ENCODE measurements around the gene PCDHA3.
A peak's percentile ranks its signal among the peaks of the same experiment; 100 is the strongest.
"Not testable (repeated sequence)": the region's sequence is repeated elsewhere in the genome, so short reads cannot be mapped to it uniquely, and the experiment has no call there.

Gene PCDHA3

DNA sequence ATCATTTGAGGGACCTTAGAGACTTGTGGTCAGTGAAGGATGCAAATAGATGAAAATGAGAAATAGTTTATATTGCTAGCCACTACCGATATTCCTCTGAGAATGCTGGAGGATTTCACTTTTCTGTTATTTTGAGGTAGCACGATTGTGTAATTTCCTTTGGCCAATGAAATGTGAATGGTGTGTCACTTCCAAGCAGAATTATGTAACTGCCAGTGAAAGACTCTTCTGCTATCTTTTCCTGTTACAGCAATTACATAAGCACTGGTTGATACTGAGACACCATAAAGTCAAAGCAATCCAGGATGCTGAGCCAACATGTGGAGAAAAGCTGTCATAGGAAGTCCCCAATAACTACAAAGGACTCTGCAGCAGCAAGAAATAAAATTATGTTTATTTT is 9.8 kb upstream of the PCDHA3 start:
- TF ChIP-seq, protein P1, sequence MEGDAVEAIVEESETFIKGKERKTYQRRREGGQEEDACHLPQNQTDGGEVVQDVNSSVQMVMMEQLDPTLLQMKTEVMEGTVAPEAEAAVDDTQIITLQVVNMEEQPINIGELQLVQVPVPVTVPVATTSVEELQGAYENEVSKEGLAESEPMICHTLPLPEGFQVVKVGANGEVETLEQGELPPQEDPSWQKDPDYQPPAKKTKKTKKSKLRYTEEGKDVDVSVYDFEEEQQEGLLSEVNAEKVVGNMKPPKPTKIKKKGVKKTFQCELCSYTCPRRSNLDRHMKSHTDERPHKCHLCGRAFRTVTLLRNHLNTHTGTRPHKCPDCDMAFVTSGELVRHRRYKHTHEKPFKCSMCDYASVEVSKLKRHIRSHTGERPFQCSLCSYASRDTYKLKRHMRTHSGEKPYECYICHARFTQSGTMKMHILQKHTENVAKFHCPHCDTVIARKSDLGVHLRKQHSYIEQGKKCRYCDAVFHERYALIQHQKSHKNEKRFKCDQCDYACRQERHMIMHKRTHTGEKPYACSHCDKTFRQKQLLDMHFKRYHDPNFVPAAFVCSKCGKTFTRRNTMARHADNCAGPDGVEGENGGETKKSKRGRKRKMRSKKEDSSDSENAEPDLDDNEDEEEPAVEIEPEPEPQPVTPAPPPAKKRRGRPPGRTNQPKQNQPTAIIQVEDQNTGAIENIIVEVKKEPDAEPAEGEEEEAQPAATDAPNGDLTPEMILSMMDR (IDR thresholded peaks at IDR 0.05; ENCODE audit: low read depth, low read length, missing control alignments) = no peak
- H3K4me3 ChIP-seq (replicated peaks; ENCODE audit: low read depth, low read length) = no peak overlapping the region
- DNase-seq (ENCODE audit: extremely low read depth, low read depth) = no peak

DNA sequence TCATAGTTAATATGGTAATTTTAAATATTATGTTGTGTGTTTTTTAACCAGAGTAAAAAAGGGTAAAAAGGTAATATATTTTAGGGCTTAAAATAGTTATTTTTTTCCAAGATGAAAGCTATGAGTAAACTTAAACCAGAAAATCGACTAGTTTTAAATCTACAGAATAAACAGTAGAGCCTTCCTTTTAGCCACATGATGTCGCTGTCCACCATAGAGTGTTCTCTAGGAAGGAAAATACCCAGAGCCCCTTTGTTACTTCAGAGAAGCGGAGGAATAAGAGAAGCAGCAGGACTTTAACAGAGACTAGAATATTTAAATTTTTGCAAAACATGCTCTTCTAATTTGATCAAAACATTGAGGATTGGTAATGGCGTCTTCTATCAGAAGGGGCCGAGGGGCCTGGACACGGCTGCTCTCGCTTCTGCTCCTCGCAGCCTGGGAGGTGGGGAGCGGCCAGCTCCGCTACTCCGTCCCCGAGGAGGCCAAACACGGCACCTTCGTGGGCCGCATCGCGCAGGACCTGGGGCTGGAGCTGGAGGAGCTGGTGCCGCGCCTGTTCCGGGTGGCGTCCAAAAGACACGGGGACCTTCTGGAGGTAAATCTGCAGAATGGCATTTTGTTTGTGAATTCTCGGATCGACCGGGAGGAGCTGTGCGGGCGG is 6.1 kb upstream of the PCDHA3 start, which contains the start of gene PCDHA2:
Gene PCDHA2 (plus strand): TSS at position 258 of the 664 bp plus-strand sequence.
- no peak within 1 kb of the TSS for H3K4me3 ChIP-seq (replicated peaks; ENCODE audit: low read depth, low read length)
- DNase-seq (ENCODE audit: extremely low read depth, low read depth) = no peak

GRCh38 chr5:140795259-140795641 is 5.6 kb upstream of the PCDHA3 start:
- TF ChIP-seq, protein P1 (IDR thresholded peaks at IDR 0.05; ENCODE audit: low read depth, low read length, missing control alignments) = no peak
- no peak for DNase-seq (ENCODE audit: extremely low read depth, low read depth)
- H3K4me3 ChIP-seq (replicated peaks; ENCODE audit: low read depth, low read length) = no peak overlapping the region

More for the DNA sequence above, 6.1 kb upstream of the PCDHA3 start, which contains the start of gene PCDHA2:
- TF ChIP-seq, protein P1 (IDR thresholded peaks at IDR 0.05; ENCODE audit: low read depth, low read length, missing control alignments) = peak; percentile 16

DNA sequence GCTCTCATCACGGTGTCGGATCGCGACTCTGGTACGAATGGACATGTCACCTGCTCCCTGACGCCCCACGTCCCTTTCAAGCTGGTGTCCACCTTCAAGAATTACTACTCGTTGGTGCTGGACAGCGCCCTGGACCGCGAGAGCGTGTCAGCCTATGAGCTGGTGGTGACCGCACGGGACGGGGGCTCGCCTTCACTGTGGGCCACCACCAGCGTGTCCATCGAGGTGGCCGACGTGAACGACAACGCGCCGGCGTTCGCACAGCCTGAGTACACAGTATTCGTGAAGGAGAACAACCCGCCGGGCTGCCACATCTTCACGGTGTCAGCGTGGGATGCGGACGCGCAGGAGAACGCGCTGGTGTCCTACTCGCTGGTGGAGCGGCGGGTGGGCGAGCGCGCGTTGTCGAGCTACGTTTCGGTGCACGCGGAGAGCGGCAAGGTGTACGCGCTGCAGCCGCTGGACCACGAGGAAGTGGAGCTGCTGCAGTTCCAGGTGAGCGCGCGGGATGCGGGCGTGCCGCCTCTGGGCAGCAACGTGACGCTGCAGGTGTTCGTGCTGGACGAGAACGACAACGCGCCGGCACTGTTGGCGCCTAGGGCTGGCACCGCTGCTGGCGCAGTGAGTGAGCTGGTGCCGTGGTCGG is 4.7 kb upstream of the PCDHA3 start:
- not testable (repeated sequence) for H3K4me3 ChIP-seq (replicated peaks; ENCODE audit: low read depth, low read length); DNase-seq (ENCODE audit: extremely low read depth, low read depth)

- DNase-seq (ENCODE audit: extremely low read depth, low read depth) = no peak
- TF ChIP-seq, protein P1 (IDR thresholded peaks at IDR 0.05; ENCODE audit: low read depth, low read length, missing control alignments) = no peak
- no peak overlapping the region for H3K4me3 ChIP-seq (replicated peaks; ENCODE audit: low read depth, low read length)
Measured at GRCh38 chr5:140796718-140797095, 4.2 kb upstream of the PCDHA3 start.

DNA sequence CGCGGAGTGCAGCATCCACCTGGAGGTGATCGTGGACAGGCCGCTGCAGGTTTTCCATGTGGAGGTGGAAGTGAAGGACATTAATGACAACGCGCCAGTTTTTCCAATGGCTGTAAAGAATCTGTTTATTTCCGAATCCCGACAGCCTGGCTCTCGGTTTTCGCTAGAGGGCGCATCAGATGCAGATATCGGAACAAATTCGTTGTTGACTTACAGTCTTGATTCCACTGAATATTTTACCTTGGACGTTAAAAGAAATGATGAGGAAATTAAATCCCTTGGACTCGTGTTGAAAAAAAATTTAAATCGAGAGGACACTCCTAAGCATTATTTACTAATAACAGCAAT is 611 bp downstream of the PCDHA3 start:
- no peak for DNase-seq (ENCODE audit: extremely low read depth, low read depth)
- H3K4me3 ChIP-seq (replicated peaks; ENCODE audit: low read depth, low read length) = no peak overlapping the region

GRCh38 chr5:140802381-140802780 is 1.5 kb downstream of the PCDHA3 start:
- not testable (repeated sequence) for DNase-seq (ENCODE audit: extremely low read depth, low read depth); H3K4me3 ChIP-seq (replicated peaks; ENCODE audit: low read depth, low read length)

More for the DNA sequence above, 611 bp downstream of the PCDHA3 start:
- TF ChIP-seq, protein P1 (IDR thresholded peaks at IDR 0.05; ENCODE audit: low read depth, low read length, missing control alignments) = peak; percentile 27
